HFF-Myc (cell line): ENCODE results near the gene MKI67.

ENCODE experiments used
- DNase-seq: peaks from one replicate; pipeline ENCODE4 v3.0.0-alpha.2; 2011; ENCODE audit warnings: low read depth; ENCODE audit errors: extremely low read depth
- H3K4me3 ChIP-seq: replicated peaks from 2 replicates; pipeline ENCODE4 v1.5.1; 2011; ENCODE audit warnings: low read depth, mild to moderate bottlenecking, control low read depth, low read length
- TF ChIP-seq, protein P1 (sequence below): IDR thresholded peaks from 2 replicates; pipeline ENCODE4 v1.5.1; 2012; ENCODE audit warnings: mild to moderate bottlenecking, low read depth, low read length, control low read depth; ENCODE audit errors: missing control alignments

Gene MKI67

GRCh38 chr10:128078136-128078969 is 47.9 kb downstream of the MKI67 start:
- TF ChIP-seq, protein P1, sequence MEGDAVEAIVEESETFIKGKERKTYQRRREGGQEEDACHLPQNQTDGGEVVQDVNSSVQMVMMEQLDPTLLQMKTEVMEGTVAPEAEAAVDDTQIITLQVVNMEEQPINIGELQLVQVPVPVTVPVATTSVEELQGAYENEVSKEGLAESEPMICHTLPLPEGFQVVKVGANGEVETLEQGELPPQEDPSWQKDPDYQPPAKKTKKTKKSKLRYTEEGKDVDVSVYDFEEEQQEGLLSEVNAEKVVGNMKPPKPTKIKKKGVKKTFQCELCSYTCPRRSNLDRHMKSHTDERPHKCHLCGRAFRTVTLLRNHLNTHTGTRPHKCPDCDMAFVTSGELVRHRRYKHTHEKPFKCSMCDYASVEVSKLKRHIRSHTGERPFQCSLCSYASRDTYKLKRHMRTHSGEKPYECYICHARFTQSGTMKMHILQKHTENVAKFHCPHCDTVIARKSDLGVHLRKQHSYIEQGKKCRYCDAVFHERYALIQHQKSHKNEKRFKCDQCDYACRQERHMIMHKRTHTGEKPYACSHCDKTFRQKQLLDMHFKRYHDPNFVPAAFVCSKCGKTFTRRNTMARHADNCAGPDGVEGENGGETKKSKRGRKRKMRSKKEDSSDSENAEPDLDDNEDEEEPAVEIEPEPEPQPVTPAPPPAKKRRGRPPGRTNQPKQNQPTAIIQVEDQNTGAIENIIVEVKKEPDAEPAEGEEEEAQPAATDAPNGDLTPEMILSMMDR = peak; percentile 79
- DNase-seq = no peak
- H3K4me3 ChIP-seq = no peak overlapping the region

DNA sequence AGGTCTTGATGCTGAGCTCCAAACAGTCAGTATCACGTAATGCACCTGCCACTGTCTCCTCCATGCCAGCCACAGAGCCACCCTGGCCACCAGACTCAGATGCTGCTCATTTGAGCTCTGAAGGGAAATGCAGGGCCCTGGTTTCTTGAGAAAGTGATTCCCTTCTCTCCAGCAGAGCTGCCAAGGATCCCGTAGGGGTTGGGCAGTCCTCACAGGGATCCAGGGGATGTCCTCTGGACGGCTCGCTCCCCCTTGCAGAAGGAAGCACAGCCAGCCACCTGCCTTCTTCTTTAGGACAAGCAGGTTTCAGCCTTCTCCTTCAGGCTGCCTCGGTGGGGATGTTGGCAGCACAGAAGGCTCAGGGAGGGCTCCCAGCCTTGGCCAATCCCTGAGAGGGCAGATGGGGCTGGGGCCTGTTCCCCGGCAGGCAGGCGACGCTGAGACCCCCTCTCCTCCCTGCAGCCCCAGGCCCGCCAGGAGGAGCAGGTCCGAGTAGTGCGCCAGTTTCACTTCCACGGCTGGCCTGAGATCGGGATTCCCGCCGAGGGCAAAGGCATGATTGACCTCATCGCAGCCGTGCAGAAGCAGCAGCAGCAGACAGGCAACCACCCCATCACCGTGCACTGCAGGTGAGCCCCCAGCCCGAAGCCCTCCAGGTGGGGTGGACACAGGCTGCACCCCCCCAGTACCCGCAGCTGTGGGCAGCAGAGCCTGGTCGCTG is 48.9 kb downstream of the MKI67 start:
- TF ChIP-seq, protein P1 = no peak
- no peak overlapping the region for H3K4me3 ChIP-seq
- DNase-seq = no peak

DNA sequence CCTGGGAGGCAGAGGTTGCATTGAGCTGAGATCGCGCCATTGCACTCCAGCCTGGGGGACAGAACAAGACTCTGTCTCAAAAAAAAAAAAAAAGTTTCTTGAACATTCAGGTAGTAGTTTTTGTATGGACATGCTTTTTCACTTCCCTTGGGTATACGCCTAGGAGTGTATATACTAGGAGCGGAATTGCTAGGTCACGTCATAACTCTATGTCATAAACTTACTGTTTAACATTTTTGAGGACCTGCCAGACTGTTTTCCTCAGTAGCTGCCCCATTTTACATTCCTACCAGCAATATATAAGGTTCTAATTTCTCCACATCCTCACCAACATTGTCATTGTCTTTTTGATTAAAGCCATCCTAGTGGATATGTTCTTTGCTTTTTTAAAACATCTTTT is 51.6 kb downstream of the MKI67 start:
- TF ChIP-seq, protein P1 = no peak
- no peak overlapping the region for H3K4me3 ChIP-seq
- no peak for DNase-seq

DNA sequence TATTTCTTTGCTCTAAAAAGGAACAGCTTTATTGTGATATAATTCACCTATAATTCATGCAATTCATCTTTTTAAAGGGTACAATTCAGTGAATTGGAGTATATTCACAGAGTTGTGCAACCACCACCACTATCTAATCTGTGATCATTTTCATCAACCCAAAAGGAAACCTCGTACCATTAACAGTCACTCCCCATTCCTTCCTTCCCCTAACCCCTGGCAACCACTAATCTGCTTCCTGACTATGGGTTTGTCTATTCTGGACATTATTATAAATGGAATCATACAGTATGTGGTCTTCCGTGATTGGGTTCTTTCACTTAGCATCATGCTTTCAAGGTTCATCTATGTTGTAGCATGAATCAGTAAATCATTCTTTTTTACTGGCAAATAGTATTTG is 52.3 kb downstream of the MKI67 start:
- H3K4me3 ChIP-seq = no peak overlapping the region
- TF ChIP-seq, protein P1 = no peak
- no peak for DNase-seq

GRCh38 chr10:128072941-128073645 is 53.1 kb downstream of the MKI67 start:
- DNase-seq = no peak
- no peak overlapping the region for H3K4me3 ChIP-seq
- TF ChIP-seq, protein P1 = no peak

- no peak overlapping the region for H3K4me3 ChIP-seq
- TF ChIP-seq, protein P1 = no peak
- no peak for DNase-seq
These were observed 54.2 kb downstream of the MKI67 start for GRCh38 chr10:128072046-128072445.
